Measurements from ENCODE around the gene CLCF1. TPM values are rescaled to one million over a fixed set of nuclear protein-coding genes. Genes with fewer than 3 reads are reported as not detected.

CLCF1 gene
- total and polyA plus RNA-seq, 2 of the 13 experiments (the other 11 are each of a cell fraction or from before 2014, with no cell fraction given), result 0.49 to 0.78 TPM

DNA sequence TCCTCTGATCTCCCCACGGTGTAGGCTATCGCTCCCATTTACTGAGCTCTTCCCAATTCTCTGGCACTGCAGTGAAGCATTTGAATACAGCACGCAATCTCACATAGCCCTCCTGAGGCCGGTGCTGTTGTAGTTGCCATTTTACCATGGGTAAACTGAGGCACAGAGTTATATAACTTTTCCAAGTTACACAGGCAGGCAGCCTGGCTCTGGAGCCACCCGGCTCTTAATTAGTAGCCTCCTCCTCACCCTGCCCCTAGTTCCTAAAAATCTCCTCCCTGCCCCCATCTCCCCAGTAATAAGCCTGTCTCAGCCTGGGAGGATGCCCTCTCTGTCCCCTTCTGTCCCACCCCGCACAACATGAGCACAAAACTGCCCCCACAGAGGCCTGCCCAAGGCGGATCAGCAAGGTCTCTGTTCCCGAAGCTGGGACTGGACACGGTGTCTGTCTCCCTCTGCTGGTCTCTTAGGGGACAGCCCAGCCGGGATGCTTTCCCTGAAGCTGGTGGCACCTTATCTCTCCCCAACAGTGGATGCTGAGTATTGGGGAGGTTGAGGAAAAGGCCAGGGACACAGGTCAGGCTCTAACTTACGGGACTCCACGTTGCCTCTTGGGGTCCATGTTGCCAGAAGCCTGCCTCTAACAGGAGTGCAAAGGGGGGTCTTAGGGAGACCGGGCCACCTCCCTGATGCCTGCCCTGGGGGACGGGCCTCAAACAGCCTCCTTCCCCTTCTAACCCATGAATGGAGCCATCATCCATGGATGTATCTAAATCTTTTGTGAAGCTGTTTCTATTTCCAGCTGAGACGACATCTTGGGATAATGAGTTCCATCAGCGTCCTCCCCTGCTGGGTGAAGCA lies 9.1 kb upstream of the CLCF1 start (continued):
- TF ChIP-seq, protein P1, sequence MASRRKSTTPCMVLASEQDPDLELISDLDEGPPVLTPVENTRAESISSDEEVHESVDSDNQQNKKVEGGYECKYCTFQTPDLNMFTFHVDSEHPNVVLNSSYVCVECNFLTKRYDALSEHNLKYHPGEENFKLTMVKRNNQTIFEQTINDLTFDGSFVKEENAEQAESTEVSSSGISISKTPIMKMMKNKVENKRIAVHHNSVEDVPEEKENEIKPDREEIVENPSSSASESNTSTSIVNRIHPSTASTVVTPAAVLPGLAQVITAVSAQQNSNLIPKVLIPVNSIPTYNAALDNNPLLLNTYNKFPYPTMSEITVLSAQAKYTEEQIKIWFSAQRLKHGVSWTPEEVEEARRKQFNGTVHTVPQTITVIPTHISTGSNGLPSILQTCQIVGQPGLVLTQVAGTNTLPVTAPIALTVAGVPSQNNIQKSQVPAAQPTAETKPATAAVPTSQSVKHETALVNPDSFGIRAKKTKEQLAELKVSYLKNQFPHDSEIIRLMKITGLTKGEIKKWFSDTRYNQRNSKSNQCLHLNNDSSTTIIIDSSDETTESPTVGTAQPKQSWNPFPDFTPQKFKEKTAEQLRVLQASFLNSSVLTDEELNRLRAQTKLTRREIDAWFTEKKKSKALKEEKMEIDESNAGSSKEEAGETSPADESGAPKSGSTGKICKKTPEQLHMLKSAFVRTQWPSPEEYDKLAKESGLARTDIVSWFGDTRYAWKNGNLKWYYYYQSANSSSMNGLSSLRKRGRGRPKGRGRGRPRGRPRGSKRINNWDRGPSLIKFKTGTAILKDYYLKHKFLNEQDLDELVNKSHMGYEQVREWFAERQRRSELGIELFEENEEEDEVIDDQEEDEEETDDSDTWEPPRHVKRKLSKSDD (CRISPR knock-in tag; IDR thresholded peaks at IDR 0.05; ENCODE audit: low read depth), result no peak
- TF ChIP-seq HMG20A (CRISPR knock-in tag; IDR thresholded peaks at IDR 0.05; ENCODE audit: borderline replicate concordance) (no peak), SMAD3 (CRISPR knock-in tag; IDR thresholded peaks at IDR 0.05) (0 out of 2 replicates have a peak, but pooled peaks have one; percentile 41), GATA4 (IDR thresholded peaks at IDR 0.05; ENCODE audit: borderline replicate concordance, low read depth) (no peak), ZMAT5 (CRISPR knock-in tag; IDR thresholded peaks at IDR 0.05; ENCODE audit: borderline replicate concordance, low read depth) (no peak), ZNF720 (CRISPR knock-in tag; IDR thresholded peaks at IDR 0.05) (no peak), ZSCAN20 (CRISPR knock-in tag; IDR thresholded peaks at IDR 0.05; ENCODE audit: borderline replicate concordance) (no peak)
- TF ChIP-seq, protein P2, sequence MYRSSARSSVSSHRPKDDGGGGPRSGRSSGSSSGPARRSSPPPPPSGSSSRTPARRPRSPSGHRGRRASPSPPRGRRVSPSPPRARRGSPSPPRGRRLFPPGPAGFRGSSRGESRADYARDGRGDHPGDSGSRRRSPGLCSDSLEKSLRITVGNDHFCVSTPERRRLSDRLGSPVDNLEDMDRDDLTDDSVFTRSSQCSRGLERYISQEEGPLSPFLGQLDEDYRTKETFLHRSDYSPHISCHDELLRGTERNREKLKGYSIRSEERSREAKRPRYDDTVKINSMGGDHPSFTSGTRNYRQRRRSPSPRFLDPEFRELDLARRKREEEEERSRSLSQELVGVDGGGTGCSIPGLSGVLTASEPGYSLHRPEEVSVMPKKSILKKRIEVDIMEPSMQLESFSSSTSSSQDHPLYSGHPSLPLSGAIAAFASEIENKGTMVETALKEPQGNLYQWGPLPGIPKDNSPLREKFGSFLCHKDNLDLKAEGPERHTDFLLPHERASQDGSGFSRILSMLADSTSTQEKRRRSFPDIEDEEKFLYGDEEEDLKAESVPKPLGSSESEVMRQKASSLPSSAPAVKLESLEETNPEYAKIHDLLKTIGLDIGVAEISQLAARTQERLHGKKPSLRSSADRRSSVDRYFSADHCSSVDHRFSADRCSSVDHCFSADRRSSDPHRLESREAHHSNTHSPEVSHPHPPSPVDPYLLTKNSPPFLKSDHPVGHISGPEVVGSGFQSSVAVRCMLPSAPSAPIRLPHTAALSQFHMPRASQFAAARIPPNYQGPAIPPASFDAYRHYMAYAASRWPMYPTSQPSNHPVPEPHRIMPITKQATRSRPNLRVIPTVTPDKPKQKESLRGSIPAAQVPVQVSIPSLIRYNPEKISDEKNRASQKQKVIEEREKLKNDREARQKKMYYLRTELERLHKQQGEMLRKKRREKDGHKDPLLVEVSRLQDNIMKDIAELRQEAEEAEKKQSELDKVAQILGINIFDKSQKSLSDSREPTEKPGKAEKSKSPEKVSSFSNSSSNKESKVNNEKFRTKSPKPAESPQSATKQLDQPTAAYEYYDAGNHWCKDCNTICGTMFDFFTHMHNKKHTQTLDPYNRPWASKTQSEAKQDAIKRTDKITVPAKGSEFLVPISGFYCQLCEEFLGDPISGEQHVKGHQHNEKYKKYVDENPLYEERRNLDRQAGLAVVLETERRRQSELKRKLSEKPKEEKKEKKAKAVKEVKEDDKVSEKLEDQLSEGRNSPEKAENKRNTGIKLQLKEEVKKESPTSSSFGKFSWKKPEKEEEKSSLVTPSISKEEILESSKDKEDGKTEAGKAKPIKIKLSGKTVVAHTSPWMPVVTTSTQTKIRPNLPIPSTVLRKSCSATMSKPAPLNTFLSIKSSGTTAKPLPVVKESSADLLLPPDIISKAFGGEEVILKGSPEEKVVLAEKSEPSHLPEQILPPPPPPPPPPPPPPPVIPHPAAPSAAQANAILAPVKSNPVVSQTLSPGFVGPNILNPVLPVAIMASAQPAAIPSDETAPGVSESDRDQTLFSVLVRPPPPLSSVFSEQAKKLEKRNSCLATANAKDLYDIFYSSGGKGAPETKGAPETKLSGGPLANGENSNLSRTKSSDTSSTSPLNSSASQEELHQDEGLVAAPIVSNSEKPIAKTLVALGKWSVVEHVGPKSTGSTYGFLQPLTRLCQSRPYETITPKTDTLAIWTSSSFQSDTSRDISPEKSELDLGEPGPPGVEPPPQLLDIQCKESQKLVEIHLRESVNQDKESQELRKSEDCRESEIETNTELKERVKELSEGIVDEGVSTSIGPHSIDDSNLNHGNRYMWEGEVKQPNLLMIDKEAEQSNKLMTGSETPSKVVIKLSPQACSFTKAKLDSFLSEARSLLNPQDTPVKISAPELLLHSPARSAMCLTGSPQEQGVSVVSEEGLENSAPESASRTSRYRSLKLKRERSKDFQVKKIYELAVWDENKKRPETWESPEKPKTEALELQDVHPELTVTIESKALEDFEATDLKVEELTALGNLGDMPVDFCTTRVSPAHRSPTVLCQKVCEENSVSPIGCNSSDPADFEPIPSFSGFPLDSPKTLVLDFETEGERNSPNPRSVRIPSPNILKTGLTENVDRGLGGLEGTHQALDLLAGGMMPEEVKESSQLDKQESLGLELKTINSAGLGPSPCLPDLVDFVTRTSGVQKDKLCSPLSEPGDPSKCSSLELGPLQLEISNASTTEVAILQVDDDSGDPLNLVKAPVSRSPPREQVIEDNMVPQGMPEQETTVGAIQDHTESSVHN (CRISPR knock-in tag; IDR thresholded peaks at IDR 0.05), result no peak
- TF ChIP-seq, protein P3, sequence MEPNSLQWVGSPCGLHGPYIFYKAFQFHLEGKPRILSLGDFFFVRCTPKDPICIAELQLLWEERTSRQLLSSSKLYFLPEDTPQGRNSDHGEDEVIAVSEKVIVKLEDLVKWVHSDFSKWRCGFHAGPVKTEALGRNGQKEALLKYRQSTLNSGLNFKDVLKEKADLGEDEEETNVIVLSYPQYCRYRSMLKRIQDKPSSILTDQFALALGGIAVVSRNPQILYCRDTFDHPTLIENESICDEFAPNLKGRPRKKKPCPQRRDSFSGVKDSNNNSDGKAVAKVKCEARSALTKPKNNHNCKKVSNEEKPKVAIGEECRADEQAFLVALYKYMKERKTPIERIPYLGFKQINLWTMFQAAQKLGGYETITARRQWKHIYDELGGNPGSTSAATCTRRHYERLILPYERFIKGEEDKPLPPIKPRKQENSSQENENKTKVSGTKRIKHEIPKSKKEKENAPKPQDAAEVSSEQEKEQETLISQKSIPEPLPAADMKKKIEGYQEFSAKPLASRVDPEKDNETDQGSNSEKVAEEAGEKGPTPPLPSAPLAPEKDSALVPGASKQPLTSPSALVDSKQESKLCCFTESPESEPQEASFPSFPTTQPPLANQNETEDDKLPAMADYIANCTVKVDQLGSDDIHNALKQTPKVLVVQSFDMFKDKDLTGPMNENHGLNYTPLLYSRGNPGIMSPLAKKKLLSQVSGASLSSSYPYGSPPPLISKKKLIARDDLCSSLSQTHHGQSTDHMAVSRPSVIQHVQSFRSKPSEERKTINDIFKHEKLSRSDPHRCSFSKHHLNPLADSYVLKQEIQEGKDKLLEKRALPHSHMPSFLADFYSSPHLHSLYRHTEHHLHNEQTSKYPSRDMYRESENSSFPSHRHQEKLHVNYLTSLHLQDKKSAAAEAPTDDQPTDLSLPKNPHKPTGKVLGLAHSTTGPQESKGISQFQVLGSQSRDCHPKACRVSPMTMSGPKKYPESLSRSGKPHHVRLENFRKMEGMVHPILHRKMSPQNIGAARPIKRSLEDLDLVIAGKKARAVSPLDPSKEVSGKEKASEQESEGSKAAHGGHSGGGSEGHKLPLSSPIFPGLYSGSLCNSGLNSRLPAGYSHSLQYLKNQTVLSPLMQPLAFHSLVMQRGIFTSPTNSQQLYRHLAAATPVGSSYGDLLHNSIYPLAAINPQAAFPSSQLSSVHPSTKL (CRISPR knock-in tag; IDR thresholded peaks at IDR 0.05), result no peak

Measured in HepG2 (cell line).